Right lobe of liver (tissue), 4 donors: ENCODE results near the gene KAZN.

ENCODE experiments used
- POLR2A ChIP-seq: fragments of 450-650 bp; IDR thresholded peaks from one replicate; pipeline ENCODE4 v1.6.1; 2017; ENCODE audit warnings: antibody characterized with exemption, mild to moderate bottlenecking
- TF ChIP-seq, protein P1 (sequence below), 4 donors: fragments of 200-600 bp in 3 of 4; fragments of 450-650 bp in 1 of 4; IDR thresholded peaks; one replicate each; pipeline versions ENCODE4 v1.5.1 to v1.8.0; 2016 to 2022; ENCODE audit warnings: antibody characterized with exemption in 4 of 4, mild to moderate bottlenecking in 2 of 4
- donor health status: DM: no; HTN: no; CAD: no.
- donor health status: DM: no; HTN: no; CAD: no.
- donor health status: DM: no; HTN: yes; CAD: no.

- TF ChIP-seq POLR2A: no peak
- TF ChIP-seq, protein P1, sequence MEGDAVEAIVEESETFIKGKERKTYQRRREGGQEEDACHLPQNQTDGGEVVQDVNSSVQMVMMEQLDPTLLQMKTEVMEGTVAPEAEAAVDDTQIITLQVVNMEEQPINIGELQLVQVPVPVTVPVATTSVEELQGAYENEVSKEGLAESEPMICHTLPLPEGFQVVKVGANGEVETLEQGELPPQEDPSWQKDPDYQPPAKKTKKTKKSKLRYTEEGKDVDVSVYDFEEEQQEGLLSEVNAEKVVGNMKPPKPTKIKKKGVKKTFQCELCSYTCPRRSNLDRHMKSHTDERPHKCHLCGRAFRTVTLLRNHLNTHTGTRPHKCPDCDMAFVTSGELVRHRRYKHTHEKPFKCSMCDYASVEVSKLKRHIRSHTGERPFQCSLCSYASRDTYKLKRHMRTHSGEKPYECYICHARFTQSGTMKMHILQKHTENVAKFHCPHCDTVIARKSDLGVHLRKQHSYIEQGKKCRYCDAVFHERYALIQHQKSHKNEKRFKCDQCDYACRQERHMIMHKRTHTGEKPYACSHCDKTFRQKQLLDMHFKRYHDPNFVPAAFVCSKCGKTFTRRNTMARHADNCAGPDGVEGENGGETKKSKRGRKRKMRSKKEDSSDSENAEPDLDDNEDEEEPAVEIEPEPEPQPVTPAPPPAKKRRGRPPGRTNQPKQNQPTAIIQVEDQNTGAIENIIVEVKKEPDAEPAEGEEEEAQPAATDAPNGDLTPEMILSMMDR (IDR thresholded peaks at IDR 0.05): no peak
Measured at GRCh38 chr1:14848625-14849024, 250.1 kb downstream of the KAZN start.
